NB4 (cell line): ENCODE data around the gene FRAS1.

ENCODE experiments used
- CTCF ChIP-seq: IDR thresholded peaks from one replicate; pipeline ENCODE4 v1.5.1; 2012; ENCODE audit warnings: low read depth, low read length
- MAX ChIP-seq: IDR thresholded peaks from 2 replicates; pipeline ENCODE4 v1.6.1; 2011; ENCODE audit warnings: low read depth, low read length
- MYC ChIP-seq: IDR thresholded peaks from 2 replicates; pipeline ENCODE4 v1.6.1; 2011; ENCODE audit warnings: low read depth, low read length
- POLR2A ChIP-seq: IDR thresholded peaks from 2 replicates; pipeline ENCODE4 v1.6.1; 2011; ENCODE audit warnings: mild to moderate bottlenecking; ENCODE audit not compliant: insufficient read length; ENCODE audit errors: extremely low read depth

GRCh38 chr4:78529569-78530209 lies 472.6 kb downstream of the FRAS1 start:
- TF ChIP-seq CTCF (no peak), POLR2A (no peak), MAX (no peak), MYC (no peak)
